SK-N-SH (cell line): ENCODE results near the gene NEBL.

Experiments
- CHD2 ChIP-seq: fragments of 150-350 bp; IDR thresholded peaks from 2 replicates; pipeline ENCODE4 v1.6.1; 2018; ENCODE audit warnings: low read length; ENCODE audit not compliant: partially characterized antibody
- EZH2phosphoT487 ChIP-seq: fragments of 200-600 bp; sonication (generic); IDR thresholded peaks from 2 replicates; pipeline ENCODE4 v1.6.1; 2017; ENCODE audit warnings: low read depth, mixed run types, mild to moderate bottlenecking, antibody characterized with exemption, moderate library complexity, borderline replicate concordance
- GABPA ChIP-seq: IDR thresholded peaks from 2 replicates; pipeline ENCODE4 v1.4.0; 2012; ENCODE audit warnings: low read depth, mild to moderate bottlenecking
- GATA2 ChIP-seq: sonication (generic); formaldehyde crosslinking; IDR thresholded peaks from 2 replicates; pipeline ENCODE4 v1.5.0; 2020; ENCODE audit warnings: mild to moderate bottlenecking, missing genetic modification reagents
- JUND ChIP-seq: IDR thresholded peaks from 2 replicates; pipeline ENCODE4 v1.4.0; 2012
- MAX ChIP-seq: IDR thresholded peaks from 2 replicates; pipeline ENCODE4 v1.4.0; 2012; ENCODE audit warnings: low read depth
- PBX3 ChIP-seq: IDR thresholded peaks from 2 replicates; pipeline ENCODE4; 2012
- POLR2AphosphoS5 ChIP-seq: IDR thresholded peaks from 2 replicates; pipeline ENCODE4 v1.6.1; 2012; ENCODE audit warnings: low read depth, low read length
- RAD21 ChIP-seq: IDR thresholded peaks from 2 replicates; pipeline ENCODE4 v1.6.1; 2012; ENCODE audit warnings: mild to moderate bottlenecking, low read length
- SIN3A ChIP-seq: IDR thresholded peaks from 2 replicates; pipeline ENCODE4 v1.6.1; 2012; ENCODE audit warnings: low read depth, mild to moderate bottlenecking, low read length, moderate library complexity, borderline replicate concordance
- TAF1 ChIP-seq: IDR thresholded peaks from 2 replicates; pipeline ENCODE4 v1.6.1; 2012; ENCODE audit warnings: low read depth, mild to moderate bottlenecking, low read length, moderate library complexity, borderline replicate concordance
- YY1 ChIP-seq: IDR thresholded peaks from 2 replicates; pipeline ENCODE4 v1.4.0; 2012; ENCODE audit warnings: low read depth, mild to moderate bottlenecking
- TF ChIP-seq, protein P1 (sequence below): fragments of 200-600 bp; sonication (generic); IDR thresholded peaks from 2 replicates; pipeline ENCODE4 v1.6.1; 2017; ENCODE audit warnings: antibody characterized with exemption, mild to moderate bottlenecking, moderate library complexity
- TF ChIP-seq, protein P2 (sequence below): IDR thresholded peaks from 2 replicates; pipeline ENCODE4 v1.6.1; 2012; ENCODE audit warnings: mild to moderate bottlenecking, low read depth, low read length, moderate library complexity

DNA sequence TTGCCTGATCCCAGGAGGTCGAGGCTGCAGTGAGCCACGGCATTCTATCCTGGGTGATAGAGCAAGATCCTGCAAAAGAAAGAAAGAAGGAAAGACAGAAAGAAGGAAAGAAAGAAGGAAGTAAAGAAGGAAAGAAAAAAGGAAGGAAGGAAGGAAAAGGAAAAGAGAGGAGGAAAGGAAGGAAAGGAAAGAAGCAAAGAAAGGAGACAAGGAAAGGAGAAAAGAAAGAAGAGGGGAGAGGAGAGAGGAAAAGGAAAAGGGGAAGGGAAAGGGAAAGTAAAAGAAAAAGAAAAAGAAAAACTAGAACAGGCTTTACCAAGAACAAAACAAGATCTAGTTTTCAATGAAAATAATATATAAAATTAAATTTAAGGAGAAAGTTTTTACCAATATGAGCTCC is 15.0 kb downstream of the NEBL start:
- TF ChIP-seq, protein P1, sequence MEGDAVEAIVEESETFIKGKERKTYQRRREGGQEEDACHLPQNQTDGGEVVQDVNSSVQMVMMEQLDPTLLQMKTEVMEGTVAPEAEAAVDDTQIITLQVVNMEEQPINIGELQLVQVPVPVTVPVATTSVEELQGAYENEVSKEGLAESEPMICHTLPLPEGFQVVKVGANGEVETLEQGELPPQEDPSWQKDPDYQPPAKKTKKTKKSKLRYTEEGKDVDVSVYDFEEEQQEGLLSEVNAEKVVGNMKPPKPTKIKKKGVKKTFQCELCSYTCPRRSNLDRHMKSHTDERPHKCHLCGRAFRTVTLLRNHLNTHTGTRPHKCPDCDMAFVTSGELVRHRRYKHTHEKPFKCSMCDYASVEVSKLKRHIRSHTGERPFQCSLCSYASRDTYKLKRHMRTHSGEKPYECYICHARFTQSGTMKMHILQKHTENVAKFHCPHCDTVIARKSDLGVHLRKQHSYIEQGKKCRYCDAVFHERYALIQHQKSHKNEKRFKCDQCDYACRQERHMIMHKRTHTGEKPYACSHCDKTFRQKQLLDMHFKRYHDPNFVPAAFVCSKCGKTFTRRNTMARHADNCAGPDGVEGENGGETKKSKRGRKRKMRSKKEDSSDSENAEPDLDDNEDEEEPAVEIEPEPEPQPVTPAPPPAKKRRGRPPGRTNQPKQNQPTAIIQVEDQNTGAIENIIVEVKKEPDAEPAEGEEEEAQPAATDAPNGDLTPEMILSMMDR, result no peak
- no peak for TF ChIP-seq PBX3
- no peak for TF ChIP-seq POLR2AphosphoS5
- no peak for TF ChIP-seq EZH2phosphoT487
- TF ChIP-seq YY1, result no peak
- TF ChIP-seq, protein P2, sequence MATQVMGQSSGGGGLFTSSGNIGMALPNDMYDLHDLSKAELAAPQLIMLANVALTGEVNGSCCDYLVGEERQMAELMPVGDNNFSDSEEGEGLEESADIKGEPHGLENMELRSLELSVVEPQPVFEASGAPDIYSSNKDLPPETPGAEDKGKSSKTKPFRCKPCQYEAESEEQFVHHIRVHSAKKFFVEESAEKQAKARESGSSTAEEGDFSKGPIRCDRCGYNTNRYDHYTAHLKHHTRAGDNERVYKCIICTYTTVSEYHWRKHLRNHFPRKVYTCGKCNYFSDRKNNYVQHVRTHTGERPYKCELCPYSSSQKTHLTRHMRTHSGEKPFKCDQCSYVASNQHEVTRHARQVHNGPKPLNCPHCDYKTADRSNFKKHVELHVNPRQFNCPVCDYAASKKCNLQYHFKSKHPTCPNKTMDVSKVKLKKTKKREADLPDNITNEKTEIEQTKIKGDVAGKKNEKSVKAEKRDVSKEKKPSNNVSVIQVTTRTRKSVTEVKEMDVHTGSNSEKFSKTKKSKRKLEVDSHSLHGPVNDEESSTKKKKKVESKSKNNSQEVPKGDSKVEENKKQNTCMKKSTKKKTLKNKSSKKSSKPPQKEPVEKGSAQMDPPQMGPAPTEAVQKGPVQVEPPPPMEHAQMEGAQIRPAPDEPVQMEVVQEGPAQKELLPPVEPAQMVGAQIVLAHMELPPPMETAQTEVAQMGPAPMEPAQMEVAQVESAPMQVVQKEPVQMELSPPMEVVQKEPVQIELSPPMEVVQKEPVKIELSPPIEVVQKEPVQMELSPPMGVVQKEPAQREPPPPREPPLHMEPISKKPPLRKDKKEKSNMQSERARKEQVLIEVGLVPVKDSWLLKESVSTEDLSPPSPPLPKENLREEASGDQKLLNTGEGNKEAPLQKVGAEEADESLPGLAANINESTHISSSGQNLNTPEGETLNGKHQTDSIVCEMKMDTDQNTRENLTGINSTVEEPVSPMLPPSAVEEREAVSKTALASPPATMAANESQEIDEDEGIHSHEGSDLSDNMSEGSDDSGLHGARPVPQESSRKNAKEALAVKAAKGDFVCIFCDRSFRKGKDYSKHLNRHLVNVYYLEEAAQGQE, result no peak
- TF ChIP-seq CHD2, result no peak
- TF ChIP-seq RAD21, result no peak
- TF ChIP-seq JUND, result no peak
- TF ChIP-seq GABPA, result no peak
- no peak for TF ChIP-seq SIN3A
- no peak for TF ChIP-seq GATA2 (CRISPR knock-in tag)
- TF ChIP-seq TAF1, result no peak
- TF ChIP-seq MAX, result no peak
